ENCODE measurements around the gene AGBL4.
A peak's percentile ranks its signal among the peaks of the same experiment; 100 is the strongest.

Gene AGBL4

GRCh38 chr1:48817505-48818114 lies 1206.1 kb downstream of the AGBL4 start:
- no peak overlapping the region for H3K4me3 ChIP-seq (replicated peaks; ENCODE audit: low read depth, low read length)
- DNase-seq (ENCODE audit: extremely low read depth, low read depth), result peak; percentile 2
- peak; percentile 77 for TF ChIP-seq CTCF (IDR thresholded peaks at IDR 0.05; ENCODE audit: low read depth, low read length, missing control alignments)

- no peak for TF ChIP-seq CTCF (IDR thresholded peaks at IDR 0.05; ENCODE audit: low read depth, low read length, missing control alignments)
- no peak for DNase-seq (ENCODE audit: extremely low read depth, low read depth)
- H3K4me3 ChIP-seq (replicated peaks; ENCODE audit: low read depth, low read length), result no peak overlapping the region
These were observed 1213.0 kb downstream of the AGBL4 start for GRCh38 chr1:48810740-48811139.

DNA sequence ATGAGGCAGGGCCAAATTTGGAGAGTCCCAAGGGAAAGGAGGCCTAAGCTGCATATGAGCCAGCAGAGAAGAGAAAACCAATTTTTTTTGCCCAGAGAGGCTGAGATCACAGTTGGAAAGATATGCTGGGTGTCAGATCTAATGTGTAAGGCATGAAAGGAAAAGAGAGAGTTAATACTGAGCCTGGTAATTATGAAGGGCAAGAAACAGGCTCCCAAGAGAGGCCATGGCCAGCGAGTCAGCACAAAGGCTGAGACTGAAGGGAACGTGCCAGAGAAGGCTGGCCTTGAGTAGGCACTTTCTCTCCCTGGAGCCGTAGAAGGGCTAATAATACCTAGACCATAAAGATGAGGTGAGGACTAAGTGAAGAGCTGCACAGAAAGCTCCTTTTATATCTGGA lies 1215.3 kb downstream of the AGBL4 start:
- no peak for DNase-seq (ENCODE audit: extremely low read depth, low read depth)
- H3K4me3 ChIP-seq (replicated peaks; ENCODE audit: low read depth, low read length), result no peak overlapping the region
- TF ChIP-seq CTCF (IDR thresholded peaks at IDR 0.05; ENCODE audit: low read depth, low read length, missing control alignments), result no peak

DNA sequence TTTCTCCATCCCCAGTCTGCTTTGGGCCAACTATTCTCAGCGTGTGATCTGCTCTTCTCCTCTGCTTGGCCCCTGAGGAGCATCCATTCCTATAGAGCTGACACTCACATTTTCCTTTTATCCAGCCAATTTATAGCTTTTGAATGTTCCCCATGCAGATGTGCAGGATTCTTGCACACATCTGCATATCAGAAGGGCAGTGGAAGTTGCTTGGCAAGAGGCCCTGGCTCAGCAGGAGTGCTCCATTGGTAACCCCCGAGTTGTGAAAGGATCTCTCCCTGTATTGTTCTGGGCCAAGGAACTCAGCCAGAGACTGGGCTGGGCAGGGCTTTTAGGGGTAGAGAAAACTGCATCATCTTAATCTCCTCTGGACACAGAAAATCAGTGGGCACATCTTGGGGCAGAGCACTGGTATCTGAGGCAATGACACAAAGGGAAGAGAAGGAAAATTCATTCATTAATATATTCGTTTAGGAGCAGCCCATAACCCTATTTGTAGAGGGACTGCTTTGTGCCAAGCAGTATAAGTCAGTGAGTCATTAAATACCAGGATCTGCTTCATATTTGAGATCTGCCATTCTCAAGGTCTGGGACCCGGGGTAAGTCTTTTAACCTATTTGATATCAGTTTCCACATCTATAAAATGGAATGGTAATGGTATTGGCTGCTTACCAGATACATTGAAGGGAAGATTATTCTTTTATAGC lies 1216.0 kb downstream of the AGBL4 start:
- no peak for TF ChIP-seq CTCF (IDR thresholded peaks at IDR 0.05; ENCODE audit: low read depth, low read length, missing control alignments)
- H3K4me3 ChIP-seq (replicated peaks; ENCODE audit: low read depth, low read length), result no peak overlapping the region
- no peak for DNase-seq (ENCODE audit: extremely low read depth, low read depth)

- no peak overlapping the region for H3K4me3 ChIP-seq (replicated peaks; ENCODE audit: low read depth, low read length)
- no peak for TF ChIP-seq CTCF (IDR thresholded peaks at IDR 0.05; ENCODE audit: low read depth, low read length, missing control alignments)
- DNase-seq (ENCODE audit: extremely low read depth, low read depth), result no peak
These were observed 1220.3 kb downstream of the AGBL4 start for GRCh38 chr1:48803474-48803873.

DNA sequence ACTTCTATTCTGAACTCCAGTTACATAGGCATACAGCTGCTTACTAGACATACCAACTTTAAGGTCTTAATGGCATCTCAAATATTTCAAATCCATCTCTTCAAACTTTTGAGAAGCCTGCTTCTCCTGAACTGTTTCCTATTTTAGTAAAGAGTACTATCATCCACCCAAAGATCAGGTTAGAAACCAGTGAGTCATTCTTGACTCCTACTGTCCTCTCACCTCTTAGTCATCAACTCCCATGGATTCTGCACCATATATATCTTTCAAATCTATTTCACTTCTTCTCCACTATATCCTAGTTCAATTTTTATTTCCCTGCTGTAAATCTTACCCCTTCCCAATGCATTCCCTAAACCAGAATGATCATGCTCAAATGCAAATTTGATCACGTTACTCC lies 1228.9 kb downstream of the AGBL4 start:
- no peak overlapping the region for H3K4me3 ChIP-seq (replicated peaks; ENCODE audit: low read depth, low read length)
- DNase-seq (ENCODE audit: extremely low read depth, low read depth), result no peak
- TF ChIP-seq CTCF (IDR thresholded peaks at IDR 0.05; ENCODE audit: low read depth, low read length, missing control alignments), result no peak
